Esophagus squamous epithelium (tissue), 4 donors: ENCODE data around the gene SIAH2.
"Not testable (repeated sequence)": the region's sequence is repeated elsewhere in the genome, so short reads cannot be mapped to it uniquely, and the experiment has no call there.

ENCODE experiments used
- POLR2A ChIP-seq, 4 donors: fragments of 450-650 bp; IDR thresholded peaks; one replicate each; pipeline ENCODE4 v1.6.1; 2017; ENCODE audit warnings: antibody characterized with exemption in 4 of 4, mild to moderate bottlenecking in 4 of 4, moderate library complexity in 3 of 4
- TF ChIP-seq, protein P1 (sequence below), 6 experiments: fragments of 450-650 bp in 4 of 6; fragments of 200-600 bp in 2 of 6; sonication (generic) in 2 of 6; IDR thresholded peaks; one replicate each; pipeline ENCODE4 v1.5.1; 2016 to 2019; ENCODE audit warnings: antibody characterized with exemption in 6 of 6, mild to moderate bottlenecking in 4 of 6, moderate library complexity in 4 of 6

- TF ChIP-seq, protein P1, sequence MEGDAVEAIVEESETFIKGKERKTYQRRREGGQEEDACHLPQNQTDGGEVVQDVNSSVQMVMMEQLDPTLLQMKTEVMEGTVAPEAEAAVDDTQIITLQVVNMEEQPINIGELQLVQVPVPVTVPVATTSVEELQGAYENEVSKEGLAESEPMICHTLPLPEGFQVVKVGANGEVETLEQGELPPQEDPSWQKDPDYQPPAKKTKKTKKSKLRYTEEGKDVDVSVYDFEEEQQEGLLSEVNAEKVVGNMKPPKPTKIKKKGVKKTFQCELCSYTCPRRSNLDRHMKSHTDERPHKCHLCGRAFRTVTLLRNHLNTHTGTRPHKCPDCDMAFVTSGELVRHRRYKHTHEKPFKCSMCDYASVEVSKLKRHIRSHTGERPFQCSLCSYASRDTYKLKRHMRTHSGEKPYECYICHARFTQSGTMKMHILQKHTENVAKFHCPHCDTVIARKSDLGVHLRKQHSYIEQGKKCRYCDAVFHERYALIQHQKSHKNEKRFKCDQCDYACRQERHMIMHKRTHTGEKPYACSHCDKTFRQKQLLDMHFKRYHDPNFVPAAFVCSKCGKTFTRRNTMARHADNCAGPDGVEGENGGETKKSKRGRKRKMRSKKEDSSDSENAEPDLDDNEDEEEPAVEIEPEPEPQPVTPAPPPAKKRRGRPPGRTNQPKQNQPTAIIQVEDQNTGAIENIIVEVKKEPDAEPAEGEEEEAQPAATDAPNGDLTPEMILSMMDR (IDR thresholded peaks at IDR 0.05) = not testable (repeated sequence)
- not testable (repeated sequence) for TF ChIP-seq POLR2A (IDR thresholded peaks at IDR 0.05)
Observed at GRCh38 chr3:150796527-150796926, 33.6 kb upstream of the SIAH2 start.
